T-helper 2 cell treated with Interferon-gamma antibody and Interleukin-4, amounts not matched to agents 100 ng/mL and 5 ng/mL, for 36 hours (primary cell): ENCODE measurements around the gene SHTN1. TPM values are rescaled to one million over a fixed set of nuclear protein-coding genes. Genes with fewer than 3 reads are reported as not detected.

ENCODE experiments used
- intact Hi-C: fragments of 100-400 bp; cut with micrococcal nuclease; formaldehyde crosslinking; loops from one replicate; pipeline ENCODE4 v1.15.1; 2023
- total RNA-seq: library from RNA; stranded (reverse); gene quantifications from 2 replicates; pipeline ENCODE4 v1.2.3, GENCODE V29; 2022

Gene SHTN1
- total RNA-seq, 1 donor from 2014 or later: 0.32 TPM

DNA sequence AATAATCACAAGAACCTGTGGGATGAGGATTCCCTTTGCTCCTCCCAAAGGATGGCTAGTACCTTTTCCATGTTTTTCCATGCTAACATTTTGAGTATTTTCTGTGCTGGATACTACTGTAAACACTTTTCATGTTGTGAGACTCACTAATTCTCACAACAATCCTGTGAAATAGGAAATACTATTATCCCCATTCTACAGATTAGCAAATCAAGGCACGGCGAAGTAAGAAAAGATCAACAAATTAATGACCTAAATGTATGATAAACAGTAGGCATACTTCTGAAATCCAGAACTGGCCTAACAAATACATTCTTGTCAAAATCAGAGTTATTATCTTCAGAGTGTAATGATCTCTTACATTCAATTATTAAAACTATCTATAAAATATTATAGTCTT lies 86.4 kb downstream of the SHTN1 start:
- intact Hi-C loops: no loop called here

DNA sequence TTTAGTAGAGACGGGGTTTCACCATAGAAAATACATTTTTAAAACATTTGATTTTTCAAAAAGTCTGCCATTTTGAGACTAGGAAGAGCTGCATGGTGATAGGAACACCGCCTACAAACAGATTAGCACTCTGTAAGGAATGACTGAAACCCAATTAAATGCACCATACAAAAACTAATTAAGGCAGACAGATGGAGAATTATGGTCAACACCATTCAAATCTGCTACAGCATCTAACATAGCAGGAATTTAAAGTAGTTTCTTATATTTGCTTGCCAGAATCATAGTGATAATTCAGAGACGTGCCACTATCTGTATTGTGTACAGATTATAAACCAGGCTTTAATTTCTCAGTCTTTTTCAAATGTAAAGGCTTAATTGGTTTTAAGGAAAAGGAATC lies 87.5 kb downstream of the SHTN1 start:
- intact Hi-C loops: no loop called here

DNA sequence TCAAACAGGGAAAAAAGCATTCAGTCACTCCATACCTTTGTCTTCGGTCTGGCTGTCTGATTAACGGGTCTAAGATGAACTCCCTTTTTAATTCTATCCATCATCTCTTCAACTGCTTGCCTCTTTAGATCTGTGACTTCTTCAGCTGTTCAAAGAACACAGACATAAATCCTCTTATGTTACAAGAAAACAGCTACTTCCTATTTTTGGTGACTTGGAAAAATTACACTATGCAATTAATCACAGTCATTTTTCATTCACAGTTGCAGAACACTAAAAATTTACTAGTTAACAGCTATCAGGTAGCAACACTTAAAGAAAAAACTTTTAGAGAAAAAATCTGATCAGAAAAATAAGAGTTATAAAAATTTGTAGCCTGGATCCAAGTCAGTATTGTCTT lies 89.6 kb downstream of the SHTN1 start:
- intact Hi-C loops: no loop called here

DNA sequence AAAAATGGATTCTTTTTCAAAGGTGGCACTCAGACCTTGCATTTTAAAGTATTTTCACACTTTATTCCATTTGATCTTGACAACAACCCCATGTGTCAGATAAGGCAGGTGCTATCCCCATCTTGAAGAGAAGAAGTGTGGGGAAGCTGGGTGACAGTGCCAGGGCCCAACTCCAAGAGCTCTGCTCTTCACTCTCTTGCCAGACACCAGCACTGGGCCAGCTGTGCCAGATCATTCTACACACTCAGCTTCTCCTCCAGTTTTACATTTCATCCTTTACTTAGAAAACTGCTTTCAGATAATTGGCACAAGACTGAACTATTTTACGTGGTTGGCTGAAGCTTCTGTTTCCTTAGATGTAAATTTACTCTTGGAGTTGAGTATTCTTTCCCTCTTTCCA lies 91.3 kb downstream of the SHTN1 start:
- intact Hi-C loops: no loop called here

DNA sequence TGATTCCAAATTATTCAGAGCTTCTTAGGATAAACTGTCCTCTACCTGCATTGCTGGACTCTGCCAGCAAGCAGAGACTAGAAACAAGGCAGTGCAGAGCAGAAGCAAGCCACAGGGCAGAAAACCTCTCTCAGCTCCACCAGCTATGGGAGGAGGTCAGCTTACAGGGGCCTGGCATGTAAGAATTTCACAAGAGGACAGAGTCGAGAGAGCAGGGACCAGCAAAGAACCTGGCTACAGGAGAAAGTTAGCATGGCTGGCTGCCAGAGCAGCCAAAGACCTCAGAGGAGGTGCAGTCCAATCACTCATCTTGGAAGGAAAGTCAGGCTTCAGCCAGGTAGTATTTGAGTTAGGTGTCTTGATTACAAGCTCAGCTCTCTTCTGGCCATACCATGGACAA lies 92.8 kb downstream of the SHTN1 start:
- intact Hi-C loops: no loop called here

DNA sequence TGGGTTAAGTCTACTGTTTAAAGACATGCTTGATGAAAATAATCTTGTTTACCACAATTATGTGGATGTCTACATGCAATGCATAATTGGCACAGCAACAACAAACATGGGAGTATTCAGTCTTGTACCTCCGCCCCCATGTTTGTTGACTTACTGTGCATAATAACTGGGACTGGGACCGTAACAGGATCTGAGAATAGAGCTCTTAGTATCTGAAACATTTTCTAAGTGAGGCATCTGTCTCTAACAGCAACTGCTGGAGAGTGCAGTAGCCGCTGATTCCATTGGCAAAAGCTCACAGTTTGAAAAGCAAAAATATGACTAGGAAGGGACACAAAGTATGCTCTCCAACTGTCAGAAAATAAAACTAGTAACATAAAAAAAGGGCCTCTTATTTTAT lies 94.1 kb downstream of the SHTN1 start:
- intact Hi-C loops: no loop called here

DNA sequence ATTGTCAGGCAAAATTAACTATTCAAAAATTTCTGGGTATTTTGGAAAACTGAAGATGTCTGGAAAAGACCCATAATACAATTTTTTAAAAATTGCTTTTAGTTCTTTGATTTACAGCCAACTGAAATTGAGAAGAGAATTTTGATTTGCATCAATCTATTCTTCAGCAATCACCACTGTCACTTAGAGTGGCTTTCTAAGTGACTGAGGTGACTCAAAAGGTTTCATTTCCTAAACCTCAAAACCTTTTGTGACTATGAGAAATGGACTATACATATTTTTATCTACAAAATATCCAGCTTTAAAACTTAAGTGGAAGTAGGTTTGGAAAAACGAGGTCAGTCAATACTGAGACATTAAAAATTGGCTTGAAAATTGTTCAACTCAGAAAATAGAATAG lies 95.7 kb downstream of the SHTN1 start:
- intact Hi-C loops: no loop called here

DNA sequence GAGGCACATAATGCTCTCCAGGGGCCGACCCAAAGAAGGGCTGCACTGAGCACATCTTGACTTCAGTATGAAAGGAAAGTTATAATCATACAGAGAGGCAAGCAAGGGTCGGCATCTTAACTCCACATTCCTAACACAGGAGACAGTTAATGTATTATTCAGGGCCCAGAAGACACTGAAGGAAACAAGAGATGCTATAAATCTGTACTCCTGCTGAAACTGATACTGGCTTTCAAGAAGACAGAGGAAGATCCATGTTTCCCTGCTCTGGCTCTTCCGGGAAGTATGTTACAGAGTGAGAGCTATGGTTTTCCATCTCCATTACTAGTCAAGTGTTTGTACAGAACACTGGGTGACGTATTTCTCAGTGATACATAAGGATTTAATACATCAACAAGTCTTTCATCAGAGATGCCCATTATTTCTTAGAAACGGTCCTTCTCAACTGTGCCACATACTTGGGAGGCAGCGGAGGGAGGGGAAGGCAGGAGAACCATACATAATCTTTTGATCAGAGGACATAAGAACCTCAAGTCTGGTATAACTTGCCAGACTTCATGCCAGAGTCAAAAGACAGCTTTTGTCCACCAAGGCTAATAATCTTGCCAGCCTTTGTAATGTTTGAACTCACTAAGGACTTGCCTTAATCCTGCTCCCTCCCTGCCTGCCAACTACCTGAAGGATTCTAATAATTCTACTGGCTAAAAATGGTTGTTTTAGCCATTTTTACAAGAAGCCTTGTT lies 97.6 kb downstream of the SHTN1 start:
- intact Hi-C loops: no loop called here

DNA sequence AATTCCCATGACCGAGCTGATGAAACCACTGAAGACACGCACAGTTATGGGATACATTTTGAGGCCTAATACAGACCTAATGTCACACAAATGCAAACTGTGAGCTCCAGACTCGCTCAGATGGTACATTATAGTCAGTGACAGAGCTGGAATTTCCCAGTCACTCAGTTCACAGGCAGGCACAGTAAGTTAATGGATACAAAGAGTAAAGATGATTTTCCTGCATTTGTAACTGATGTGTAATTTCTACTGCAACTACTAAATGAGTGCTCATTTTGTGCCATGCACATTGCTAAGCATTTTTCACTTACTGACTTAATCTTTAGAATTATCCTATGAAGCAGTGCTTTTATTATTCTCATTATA lies 99.2 kb downstream of the SHTN1 start:
- intact Hi-C loops: no loop called here

DNA sequence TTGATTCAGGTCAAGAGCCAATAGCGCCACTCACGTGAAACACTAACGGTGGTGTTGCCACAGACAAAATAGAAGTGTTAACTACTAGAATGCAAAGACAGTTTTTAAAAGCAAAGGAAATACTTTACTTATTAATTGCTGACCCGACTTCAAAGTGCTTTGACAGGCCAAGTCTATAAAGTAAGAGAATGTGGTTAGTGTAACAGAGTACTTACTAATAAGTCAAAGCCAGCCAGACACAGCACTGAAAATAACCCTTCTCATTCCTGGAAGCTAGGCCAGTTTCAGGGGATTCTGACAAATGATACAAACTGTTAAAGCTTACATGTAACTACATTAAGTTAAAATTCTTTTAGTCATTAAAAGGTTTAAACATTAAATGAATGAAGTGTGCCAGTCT lies 105.4 kb downstream of the SHTN1 start:
- intact Hi-C loops: no loop called here

DNA sequence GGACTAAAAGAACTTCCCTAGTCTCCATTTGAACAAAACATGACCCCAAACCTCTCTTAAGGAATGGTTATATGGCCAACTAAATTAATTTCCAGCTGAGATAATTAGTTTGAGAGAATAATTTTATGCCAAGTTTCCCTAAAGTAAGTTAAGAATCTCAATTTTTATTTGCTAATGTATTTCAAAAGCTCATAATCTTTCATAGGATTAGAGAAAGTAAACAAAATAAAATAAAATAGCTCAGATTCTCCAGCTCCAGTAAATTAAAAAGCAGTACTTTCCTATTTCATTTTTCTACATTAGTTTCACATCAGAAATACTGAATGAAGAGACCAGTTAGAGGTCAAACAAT lies 111.3 kb downstream of the SHTN1 start:
- intact Hi-C loops: no loop called here

DNA sequence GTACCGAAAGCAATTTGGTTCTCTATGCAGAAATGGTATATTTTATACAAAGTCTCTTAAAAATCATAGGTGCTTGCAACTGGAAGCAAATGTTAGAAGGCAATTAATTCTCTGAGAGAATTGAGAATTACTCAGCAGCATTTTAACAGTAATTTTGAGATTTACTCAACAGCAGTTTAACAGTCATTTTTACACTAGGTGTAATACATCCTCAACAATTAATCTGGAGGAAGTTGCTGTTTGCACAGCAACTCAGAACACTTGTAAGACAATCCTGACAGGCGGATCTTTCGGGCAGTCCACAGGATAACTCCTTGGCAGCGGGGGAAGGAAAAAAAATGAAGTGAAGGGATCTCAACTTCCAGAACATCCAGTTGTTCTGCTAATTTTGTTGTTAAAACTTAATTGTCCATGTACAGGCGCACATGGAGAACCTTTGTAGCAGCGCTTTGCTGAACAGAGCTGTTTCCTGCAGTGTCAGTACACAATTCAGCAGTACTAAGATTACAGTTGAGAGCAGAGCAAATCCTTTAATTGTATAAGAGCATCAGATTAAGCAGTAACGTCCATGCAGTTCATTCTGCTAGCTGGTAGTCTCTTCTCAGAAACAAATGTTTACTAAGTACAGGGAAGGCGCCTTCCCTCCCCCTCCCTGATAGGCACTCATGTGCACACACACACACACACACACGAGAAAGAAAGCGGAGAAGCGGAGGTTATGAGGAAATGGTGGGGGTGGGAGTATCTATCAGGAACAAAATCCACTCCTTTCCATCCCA lies 111.9 kb downstream of the SHTN1 start:
- intact Hi-C loops: no loop called here

DNA sequence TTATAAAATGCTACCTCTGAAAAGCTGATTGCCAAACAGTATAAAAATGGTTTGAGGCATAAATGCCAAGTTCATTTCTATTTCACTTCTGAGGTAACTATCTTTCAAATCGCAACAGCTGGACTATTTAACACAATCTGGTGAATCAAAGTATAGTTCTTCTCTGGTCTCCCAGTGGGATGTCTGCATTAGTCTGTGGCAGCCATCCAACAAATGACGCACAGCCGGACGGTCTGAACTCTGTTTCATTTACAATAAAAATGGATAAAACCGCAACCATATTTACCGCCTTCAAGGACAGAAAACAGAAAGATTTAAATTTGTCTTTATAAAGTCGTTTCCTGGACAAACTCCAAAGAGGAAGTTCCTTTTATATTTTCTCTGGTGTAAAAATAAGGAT lies 113.8 kb downstream of the SHTN1 start:
- intact Hi-C loops: no loop called here

DNA sequence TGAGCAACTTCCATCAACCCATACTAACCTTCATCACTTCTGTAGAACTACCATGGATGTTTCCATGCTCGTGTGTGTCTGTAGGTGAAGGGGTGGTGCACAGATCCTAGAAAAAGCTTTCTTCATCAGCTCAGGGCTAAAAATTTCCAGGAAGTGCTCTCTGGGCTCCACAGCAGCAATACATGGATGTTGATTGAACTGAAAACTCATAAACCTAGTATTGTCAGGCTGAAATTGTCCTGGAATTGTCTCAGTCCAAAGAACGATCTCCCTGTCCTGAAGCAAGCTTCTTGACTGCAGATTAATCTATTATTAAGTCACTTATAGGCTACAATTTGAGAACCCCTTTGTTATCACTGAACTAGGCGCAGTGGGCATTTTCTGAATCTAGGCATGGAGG lies 115.9 kb downstream of the SHTN1 start:
- intact Hi-C loops: no loop called here

DNA sequence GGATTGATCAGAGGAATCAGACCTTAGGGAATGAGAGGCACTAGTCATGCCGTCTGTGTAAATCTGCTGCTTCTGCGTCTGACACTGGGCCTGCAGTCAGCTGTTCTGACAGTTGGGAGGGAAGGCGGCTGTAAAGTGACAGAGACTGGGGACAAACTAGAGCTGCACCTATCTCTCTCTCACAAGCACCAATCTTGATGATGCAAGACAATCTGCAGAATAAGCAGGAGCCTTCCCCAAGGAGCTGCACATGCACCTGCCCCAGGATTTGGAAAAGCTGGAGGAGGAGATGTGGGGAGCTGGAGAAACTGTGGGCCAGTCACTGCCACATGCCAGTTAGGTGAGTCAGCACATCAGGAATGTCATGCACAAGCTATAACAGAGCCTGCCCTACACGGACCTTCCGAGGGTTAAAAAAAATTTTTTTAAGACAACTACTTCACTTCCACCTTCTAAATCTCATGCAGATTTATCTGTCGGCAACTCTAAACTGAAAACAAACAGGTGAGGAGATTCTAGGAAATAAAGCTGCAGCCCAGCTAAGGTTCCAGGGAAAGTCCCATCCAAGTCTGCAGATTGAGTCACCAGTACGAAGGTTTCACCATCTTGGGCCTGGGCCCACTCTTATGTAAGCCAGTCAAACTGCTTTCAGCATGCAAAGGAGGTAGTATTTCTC lies 116.5 kb downstream of the SHTN1 start:
- intact Hi-C loops: no loop called here

DNA sequence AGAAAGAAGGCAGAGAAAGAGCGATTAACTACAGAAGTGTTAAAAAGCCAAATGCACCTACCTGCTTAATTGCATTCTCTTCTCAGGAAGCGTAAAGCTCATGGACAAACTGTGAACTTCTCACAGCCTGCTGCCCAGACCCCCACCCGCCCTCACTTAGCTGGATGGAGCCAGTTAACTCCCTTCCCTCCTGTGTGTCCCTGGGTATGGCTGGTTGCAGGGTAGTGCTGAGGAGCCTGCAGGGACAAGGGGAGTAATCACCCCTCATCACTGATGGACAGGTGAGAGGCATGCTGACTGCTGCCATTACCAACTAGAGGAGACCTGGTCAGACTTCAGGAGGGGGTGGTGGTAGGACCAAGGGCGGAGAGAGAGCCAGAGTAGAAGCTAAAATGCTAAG lies 118.2 kb downstream of the SHTN1 start:
- intact Hi-C loops: no loop called here

DNA sequence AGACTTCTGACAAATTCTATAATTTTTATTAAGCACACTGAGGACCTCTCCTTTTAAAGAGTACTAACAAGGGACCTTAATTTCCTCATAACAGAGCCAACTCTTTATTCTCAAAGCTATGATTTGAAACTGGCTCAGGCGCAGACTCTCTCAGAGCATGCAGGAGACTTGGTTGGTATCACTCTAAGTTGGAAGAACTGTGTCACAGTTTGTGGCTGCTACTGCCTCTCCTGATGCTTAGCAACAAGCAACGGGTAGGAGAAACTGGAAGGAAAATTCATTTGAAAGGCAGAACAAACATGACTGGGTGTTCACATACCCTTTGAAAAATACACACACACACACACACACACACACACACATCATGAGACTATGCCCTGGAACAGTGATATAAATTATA lies 122.3 kb downstream of the SHTN1 start:
- intact Hi-C loops: no loop called here

DNA sequence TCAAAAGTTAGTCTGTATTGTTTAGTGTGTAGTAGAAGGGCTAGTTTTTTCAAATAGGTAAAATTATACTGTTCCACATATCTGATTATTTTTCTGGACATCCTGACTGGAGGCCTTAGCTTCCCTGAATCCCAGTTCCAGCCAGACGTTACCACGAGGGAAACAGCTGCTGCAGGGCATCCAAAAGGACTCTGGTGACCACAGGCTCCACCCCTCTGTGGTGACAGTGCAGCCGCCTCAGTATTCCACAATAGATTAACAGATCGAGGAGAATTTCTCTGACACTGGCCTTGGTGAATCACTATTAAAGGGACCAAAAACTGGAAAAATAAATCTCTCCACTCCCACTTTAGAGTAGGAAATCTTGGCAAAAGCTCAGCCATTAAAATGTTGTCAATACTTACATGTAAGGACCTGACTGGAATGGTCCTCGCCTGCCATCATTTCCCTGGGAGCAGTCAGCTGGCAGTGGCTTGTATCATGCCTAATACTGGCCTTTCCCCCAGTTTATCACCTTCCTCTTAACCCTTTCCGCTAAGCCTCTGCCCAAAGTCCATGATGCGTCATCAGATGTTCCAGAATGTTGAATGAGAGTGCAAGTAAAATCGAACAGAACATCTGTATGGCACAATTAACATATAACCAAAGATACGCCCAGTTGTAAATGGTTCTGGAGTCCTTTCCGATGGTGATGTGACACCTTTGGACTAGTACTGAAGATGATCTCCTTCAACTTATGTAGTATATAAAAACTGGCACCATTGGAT lies 124.1 kb downstream of the SHTN1 start:
- intact Hi-C loops: no loop called here

DNA sequence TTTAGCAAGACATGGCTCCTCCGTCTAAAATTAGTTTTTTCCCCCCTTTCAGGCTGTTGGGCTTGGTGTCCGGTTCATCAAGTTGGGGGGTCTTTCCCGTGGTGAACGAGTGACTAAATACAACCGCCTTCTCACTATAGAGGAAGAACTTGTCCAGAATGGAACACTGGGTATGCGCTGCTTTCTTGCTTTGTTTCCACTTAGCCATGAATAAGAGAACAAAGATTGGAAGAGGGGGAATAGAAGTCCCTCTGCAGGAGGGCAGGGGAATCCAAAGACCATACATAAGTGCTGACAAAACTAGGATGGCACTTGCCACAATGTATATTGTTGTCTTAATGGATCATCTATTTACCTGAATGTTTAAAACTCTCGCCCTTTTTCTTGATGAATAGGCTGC lies 125.2 kb downstream of the SHTN1 start:
- intact Hi-C loops: no loop called here

DNA sequence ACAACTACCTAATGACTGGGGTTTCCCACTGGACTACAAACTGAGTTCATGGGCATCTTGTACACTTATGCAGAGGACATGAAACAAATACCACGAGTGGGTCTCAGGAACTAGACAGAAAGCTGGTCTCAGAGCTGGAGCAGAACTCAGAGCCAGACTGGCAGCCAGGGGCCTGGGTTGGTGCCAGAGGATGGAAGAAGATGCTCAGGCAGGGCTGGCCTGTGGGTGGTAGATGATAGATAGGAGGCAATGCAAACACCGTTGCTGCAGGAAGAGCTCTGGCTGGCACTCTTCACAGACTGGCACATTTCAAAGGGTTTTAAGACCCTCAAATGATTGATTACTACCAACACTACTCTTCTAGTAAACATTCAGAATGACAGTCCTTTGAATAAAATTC lies 126.9 kb downstream of the SHTN1 start:
- intact Hi-C loops: no loop called here

DNA sequence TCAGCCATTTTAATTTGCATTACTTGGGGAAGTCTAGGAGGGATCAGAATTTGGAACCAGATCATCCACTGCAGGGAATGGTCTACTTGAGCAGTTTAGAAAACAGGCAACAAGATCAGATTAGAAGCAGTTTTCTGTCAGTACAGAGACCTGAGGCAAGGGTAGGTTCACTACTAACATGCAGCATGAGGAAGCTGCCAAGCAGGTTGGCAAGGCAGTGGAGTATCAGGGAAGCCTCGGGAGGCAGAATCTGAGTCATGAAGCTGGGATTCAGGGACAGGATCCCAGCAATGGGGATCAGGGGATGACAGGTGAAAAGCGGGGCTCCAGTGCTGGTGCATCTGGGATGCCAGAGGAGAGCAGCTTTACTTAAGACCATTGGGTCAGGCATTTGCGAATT lies 127.6 kb downstream of the SHTN1 start:
- intact Hi-C loops: no loop called here

DNA sequence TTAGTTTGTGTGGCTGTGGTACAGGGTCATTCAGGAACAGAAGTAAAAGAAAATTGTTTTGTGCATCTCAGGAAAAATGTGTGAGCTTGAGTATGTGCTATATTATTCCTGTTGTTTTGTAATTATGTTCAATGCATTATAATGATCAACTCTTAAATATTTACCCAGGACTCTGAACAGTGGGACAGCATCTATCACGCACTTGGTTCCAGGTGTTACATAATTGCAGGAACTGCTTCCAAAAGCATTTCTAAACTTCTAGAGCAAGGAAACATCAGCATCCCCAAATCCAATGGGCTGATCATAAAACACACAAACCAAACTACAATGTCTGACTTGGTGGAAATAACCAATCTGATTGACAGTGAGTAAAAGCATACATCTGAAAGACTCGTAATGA lies 129.1 kb downstream of the SHTN1 start:
- intact Hi-C loops: no loop called here
